ENCODE data around the gene NCKAP5. TPM values are rescaled to one million over a fixed set of nuclear protein-coding genes. Genes with fewer than 3 reads are reported as not detected.
A peak's percentile ranks its signal among the peaks of the same experiment; 100 is the strongest.

NCKAP5 gene
- total RNA-seq, 1 donor from 2014 or later: 33.3 TPM

DNA sequence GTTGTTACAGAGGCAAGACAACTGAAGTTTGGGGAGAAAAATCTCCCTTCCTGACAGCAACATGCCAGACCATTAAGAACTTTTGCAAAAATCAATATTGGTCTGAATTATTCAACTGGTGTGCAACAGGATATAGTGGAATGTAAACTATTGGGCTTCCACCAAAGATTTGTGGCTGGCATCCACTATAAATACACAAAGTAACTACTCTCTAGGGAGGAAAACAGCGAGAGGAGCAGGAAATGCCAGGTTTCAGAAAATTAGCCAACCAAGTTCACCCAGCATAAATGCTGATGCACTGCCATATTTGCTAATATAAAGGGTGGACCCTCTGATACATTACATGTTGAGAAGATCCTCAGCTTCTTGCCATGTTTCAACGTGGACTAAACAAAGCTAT lies 630.6 kb downstream of the NCKAP5 start:
- DNase-seq: no peak

DNA sequence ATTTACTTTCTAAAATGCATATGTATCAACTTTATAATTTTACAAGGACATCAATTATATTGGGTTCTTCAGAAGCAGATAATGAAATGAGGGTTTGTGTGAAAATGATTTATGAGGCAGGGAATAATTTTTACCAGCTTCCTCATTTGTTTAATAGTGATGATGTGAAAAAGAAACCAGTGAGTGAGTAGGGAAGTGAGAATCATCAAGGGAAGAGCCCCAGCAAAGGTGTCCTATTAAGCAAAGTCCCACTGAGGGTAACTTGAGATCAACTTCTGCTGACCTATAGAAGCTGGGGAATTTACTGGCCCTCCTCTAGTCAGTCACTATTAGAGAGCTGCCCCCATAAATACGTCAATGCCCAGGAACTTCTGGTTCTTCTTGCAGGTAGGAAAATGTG lies 631.5 kb downstream of the NCKAP5 start:
- DNase-seq: no peak

DNA sequence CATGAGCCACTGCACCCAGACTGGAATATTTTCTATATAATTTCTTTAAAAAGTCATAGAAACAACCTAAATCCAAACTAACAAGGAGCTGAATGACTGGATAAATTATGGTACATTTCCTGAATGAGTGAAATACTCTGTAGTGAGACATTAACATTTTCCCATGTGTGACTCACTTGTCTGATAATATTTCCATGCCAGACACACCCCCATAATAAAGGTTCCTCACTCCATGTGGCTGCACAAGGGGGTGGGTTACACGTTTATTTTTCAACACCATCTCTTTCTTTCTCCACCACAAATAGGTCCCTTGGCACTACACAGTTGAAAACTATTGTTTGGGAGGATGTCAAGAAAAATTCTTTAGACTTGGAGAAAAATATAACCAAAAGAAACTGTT lies 632.0 kb downstream of the NCKAP5 start:
- no peak for DNase-seq

DNA sequence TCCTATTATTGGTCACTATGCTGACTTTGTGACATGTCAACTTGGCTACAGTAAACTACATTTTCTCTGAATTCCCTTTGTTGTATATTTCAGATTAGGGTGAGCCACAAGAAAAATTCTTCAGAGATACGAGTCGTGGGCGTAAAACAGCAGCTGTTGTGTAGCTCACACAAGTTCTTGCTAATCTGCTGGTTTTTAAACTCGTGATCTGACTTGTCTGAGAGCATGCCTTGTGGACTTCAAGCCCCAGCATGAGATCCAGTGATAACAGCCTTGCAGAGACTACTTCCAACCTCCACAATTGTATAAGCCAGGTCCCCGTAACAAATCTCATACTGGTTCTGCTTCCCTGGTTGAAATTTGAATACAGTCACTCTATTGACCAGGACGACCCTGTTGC lies 638.5 kb downstream of the NCKAP5 start:
- DNase-seq: no peak

DNA sequence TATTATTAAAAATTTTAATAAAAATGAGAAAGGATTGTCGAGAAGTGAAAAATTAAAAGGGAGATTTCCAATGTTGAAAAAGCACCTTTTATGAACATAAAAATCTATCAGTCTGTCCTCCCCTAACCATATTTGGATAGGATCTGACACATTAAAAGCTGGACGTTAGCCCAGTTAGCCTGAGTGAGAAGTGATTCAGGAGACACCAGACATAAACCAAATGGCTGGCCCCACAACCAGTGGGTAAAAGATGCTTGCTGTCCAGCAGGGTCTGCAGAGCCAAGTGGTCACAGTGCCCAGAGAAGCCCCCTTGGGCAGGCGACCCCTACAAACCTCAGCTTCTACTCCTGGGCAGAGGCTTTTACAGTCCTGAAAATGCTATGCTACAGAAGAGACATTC lies 644.5 kb downstream of the NCKAP5 start:
- no peak for DNase-seq

DNA sequence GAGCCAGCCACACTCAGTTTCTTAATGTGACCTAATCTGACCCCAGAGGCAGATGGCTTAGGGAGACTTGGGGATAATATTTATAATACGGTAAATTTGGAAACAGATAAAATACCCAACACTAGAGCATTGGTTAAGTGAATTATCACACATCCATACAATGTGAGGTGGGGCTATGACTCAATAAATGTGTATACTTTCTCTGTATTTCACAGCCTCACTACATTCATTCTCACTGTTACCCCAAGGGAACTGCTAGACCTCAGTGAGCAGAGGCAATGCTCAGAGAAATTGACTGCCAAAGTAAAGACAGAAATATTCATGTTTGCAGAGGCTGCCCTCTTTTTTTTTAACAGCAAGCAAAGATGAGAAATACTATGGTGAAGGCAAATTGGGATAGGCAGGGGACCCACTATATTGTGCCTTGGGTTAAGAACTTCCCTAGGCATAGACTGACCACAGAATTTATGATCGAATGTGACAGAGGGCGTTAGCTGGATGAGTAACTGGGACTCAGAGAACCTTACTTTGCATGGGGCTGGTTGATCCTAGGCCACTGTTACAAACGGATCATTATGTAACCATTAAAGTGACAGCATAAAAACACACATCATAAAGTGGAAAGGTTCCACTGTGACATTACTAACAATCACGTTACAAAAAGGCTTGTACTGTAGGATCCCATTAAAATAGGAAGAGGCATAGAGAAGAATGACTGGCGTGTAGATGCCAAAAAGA lies 652.3 kb downstream of the NCKAP5 start:
- DNase-seq: no peak

DNA sequence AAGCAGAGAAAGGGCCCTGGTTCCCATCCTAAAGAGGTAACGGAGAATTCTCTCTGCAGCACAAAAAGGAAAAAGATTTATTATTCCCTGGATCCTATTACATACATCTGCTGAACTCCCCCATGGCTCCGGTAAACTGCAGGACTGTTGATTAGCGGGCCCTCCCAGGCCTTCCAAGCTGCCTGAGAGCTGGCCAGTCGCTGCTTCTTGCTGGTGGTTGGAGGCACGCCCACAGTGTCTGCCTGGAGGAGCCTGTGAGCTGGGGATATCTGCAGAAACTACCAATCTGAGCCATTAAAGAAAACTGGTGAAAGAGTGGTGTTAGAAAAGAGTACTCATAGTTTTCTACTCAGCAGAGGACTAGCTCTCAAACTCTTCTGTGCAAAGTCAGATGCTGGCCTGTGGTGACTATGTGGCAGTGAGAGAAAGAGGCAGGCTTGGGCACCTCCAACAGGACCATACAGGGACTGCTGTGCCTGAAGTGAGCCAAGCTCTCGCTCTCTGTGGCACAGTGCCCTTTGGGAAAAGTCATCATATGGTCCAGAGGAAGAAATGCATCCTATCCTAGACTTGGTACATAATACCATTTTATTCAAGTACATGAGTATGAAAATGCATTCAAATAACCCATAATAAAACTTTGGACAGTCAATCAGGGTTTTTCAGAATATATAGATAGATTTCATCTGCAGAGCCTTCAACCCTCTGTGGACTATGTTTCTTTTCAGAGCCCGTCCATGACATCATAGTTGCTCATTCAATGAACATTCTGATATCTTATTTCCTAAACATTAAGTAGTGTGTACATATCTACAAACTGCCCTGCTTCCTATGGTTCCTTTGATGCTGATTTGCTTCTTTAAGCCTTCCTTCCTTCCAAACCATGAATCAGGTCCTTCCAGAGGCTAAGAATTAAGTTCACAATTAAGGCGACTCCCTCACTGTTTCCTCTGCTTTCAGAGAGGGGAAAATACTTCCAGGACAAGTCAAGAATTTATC lies 656.2 kb downstream of the NCKAP5 start:
- no peak for DNase-seq

DNA sequence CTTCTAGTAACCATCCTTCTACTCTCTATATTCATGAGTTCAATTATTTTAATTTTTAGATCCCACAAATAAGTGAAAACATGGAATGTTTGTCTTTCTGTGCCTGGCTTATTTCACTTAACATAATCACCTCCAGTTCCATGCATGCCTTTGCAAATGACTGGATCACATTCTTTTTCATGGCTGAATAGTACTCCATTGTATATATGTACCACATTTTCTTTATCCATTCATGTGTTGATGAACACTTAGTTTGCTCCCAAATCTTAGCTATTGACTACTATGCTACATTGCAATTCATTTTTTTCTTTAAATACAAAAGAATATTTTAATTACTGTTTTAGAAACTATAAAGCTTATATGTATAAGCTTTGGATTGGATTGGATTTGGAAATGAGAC lies 657.8 kb downstream of the NCKAP5 start:
- no peak for DNase-seq

DNA sequence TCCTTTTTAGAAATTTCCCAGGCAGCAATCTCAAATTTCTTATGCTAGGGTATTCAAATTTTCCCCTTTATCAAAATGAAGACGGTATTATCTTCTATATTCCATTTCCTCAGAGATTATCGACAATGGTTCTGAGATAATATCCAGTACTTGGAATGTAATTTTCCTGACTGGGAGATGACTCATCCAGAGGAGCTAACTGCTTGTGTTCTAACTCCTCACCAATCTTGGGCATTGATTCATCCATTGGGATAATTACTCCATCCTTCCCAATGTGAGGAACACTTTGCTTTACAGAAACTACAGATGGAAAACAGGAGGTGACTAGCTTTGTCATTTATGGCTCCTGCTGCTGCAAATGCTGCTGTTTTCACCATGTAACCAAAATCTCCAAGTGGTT lies 658.8 kb downstream of the NCKAP5 start:
- no peak for DNase-seq

DNA sequence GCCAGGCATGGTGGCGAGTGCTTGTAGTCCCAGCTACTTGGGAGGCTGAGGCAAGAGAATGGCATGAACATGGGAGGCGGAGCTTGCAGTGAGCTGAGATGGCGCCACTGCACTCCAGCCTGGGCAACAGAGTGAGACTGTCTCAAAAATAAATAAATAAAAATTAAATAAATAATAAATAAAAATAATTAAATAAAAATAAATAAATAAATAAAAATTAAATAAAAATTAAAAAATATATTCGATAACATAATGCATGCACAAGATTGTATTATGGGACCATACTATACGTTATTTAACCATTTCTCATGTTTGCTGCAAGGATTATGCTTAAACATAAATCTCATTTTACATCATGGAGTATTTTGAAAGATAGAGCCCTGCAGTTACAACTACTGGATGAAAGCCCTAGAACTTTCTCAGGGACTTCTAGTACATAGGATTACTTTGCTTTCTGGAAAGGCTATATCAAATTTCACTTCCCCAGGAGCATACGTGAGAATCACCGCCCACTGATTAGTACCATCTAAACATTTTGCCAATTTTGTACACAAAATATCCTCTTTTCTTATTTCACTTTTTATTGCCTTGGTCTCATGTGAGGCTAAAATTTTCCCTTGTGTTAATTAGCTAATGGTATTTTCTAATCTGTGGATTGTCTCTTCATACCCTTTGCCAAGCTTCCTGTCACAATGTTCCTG lies 664.0 kb downstream of the NCKAP5 start:
- no peak for DNase-seq

DNA sequence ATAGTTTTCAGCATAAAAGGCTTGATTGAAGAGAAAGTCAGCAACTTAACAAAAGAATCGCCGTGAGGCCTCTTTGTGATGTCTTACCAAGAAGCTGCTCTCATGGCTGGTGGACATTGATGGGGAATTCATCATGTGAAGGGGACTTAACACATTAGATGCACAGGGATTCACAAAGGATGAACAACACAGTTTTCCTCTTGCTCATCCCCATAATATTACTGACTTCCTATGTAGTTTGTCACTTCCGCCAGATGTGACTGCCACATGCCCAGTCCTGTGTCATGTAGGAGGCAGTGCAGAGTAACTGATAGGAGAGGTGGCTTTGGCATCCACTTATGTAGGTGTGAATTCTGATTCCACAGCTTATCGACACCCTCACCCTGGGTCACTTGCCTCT lies 665.6 kb downstream of the NCKAP5 start:
- no peak for DNase-seq

DNA sequence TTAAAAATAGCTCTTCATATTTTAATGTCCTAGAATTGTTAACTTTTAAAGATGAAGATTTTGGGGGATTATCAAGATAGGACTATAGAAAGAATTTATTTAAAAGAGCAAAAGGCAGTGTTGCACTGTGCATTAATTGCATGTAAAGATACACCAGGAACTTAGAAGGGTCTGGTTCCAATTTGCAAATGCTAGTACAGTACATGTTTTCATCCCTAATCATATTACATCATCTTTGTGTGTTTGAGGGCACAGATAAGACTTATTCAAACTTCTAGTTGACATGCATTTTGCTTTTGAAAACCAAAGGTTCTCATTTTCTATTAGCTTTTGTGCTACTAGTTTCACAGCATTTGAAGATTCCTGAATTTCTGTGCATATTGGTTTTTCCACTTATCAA lies 666.6 kb downstream of the NCKAP5 start:
- peak; percentile 15 for DNase-seq

DNA sequence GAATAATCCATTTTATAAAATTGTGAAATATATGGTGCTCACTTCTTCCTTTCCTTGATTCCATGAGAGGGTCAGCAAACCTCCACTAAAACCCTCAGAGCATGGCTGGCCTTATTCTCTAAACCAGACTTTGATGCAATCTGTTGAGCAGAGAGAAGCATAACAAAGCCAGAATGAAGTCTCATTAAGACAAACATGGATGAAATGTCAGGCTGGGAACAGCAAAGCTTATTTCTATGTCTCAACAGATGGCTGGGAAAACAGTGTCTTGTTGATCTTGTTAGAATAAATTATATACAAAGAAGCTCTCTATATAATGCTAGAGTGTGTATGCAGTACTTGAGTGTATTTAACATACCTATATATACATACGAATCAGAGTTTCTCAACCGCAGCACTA lies 671.2 kb downstream of the NCKAP5 start:
- DNase-seq: no peak

DNA sequence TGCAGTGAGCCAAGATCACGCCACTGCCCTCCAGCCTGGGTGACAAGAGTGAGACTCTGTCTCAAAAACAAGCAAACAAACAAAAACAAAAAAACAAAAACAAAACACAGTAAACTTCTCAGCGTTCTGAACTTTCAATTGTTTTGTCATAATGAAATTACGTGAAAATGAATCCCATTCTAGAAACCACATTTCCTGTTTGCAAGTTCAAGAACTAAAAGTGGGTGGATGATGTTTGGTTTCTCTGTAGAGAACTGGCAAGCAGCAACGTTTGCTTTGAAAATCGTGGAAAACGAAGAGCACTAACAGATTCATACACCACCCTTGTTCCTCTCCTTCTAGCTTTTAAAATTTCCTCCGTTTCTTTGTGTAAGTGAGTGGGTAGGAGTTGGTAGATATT lies 672.2 kb downstream of the NCKAP5 start:
- DNase-seq: no peak

DNA sequence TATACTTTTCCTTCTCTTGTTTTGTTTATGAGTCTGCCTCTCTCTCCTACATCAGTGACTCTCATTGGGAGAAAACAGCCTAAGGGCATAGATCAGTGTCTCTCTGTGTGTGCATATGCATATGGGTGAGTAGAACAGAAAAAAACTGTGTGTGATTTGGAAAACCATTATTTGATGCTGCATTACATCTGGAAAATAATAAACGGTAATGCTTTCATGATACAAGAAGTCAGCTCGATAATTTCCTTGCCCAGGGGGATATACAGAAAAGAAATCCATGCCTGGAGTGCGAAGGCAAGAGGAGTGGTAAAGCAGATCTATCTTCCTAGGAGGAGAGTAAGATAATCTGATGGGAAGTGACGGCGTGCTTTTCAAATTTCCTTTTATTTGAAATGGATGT lies 676.8 kb downstream of the NCKAP5 start:
- no peak for DNase-seq

DNA sequence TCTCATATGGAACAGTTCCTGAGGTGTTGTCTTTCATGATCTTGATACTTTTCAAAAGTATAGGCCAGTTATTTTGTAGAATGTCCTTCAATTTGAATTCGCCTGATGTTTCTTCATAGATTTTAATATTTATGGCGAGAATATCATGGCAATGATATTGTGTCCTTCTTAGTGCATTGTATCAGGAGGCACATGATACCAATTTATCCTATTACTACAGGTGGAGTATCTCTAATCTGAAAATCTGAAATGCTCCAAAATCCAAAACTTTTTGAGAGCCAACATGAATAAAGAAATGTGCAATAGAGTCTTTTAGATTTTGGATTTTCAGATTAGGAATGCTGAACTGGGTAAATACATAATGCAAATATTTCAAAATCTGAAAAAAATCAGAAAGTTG lies 681.7 kb downstream of the NCKAP5 start:
- DNase-seq: no peak

DNA sequence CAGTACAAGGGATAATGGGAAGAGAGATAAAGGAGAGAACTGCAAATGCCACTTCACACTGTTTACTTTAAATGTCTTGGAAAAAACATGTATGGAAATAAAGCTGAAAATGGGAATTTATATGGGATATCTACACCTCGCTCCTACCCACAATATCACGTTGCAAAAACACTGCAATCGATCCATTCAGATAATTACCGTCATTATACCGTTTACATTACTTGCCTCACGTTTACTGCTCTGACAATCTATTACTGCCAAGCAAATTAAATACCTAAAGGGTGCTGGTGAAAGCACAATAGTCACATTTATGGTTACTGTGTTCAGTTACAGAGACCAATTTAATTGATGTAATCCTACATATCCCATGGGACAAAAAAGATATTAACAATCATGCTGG lies 683.6 kb downstream of the NCKAP5 start:
- DNase-seq: no peak

DNA sequence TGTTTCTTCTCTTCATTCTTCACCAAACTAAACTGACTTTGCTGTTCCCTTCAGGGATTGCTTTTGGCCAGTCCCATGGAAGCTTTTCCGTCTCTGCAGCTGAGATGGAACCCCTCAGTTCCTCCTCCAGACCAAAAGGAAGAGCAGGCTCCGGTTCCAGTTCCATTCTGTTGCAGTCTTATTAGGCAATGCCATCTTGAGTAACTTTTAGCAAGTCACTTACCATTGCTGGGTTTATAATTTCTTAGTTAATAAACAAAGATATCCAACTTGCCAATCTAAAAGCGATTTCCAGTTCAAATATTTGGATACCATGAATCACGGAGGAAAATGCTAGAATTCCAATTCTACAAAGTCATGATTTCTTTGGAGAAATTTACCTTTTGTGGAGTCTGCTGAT lies 684.0 kb downstream of the NCKAP5 start:
- no peak for DNase-seq

DNA sequence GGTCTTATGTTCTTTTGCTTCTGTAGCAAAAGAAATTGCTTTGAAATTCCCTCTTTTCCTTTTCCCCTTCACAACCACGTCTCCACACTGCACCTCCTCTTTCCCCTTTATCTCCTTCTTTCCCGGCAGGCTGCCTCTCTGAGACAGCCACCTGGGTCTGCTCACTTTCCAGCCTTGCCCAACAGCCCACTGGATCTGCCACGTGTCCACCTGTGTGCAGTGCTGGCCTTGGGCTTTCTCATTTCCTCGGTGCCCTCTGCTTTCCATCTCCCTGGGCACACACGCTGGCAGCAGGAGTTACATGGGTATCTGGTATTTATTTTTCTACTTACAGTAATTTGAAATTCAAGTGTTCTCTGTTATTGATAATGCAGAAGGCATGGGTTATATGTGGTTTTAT lies 684.8 kb downstream of the NCKAP5 start:
- no peak for DNase-seq

DNA sequence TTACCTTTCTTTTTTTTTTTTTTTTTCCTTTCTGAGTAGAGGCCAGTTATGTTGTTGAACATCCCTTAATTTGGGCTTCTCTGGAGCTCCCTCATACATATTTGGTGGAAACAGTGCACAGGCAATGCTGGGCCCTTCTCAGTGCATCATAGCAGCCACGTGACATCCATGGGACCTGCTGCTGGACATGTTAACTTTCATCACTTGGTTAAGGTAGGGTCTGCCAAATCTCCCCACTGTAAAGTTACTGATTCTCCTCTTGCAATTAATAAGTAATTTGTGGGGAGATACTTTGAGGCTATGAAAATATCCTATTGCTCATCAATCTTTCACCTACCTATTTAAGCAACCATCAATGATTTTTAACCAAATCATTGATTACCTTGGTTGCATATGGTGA lies 686.7 kb downstream of the NCKAP5 start:
- DNase-seq: no peak

DNA sequence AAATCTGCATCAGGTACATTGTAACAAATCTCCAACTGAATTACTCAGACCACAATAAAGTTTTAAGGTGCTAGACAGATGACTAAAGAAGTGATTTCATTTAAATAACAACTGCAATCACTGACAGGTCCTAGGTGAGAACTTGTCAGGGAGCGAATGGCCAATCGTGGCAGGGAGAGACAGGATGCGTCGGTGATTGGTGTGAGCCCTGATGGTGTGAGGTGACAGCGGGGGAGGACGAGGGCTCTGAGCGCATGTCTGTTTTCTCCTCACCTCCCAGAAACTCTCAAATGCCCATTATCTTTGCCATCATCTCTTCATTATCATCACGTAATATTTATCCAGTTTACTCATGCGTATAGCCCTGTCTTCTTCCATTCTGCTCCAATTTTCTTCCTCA lies 690.3 kb downstream of the NCKAP5 start:
- no peak for DNase-seq

DNA sequence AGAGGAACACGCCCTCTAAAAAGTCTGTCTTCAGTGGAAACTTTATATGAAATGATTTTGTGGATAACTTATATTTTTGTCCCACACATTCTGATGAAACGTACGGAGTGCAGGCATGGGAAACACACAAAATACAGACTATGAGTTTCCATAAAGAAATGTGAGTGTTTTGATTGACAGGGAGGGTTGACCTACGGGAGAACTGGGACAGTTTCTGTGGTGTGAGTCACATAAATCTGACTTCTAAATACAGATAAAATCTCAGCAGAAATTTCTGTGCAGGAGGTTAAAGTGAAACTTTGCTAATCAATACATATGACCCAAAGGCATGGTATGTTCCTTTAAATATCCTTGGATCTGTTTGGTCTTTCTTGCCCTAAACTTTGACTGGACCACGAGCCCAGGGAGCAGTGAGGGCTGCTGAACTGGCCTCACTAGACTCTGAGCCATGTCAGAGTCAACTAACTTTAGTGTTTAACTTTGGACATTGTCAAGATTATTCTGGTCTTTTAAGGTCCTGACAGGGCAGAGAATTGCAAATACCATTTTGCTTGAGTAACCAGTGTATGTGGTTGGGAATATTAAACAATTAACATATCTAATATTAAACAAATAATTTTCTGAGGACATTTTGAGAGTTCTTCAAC lies 691.4 kb downstream of the NCKAP5 start:
- DNase-seq: no peak

DNA sequence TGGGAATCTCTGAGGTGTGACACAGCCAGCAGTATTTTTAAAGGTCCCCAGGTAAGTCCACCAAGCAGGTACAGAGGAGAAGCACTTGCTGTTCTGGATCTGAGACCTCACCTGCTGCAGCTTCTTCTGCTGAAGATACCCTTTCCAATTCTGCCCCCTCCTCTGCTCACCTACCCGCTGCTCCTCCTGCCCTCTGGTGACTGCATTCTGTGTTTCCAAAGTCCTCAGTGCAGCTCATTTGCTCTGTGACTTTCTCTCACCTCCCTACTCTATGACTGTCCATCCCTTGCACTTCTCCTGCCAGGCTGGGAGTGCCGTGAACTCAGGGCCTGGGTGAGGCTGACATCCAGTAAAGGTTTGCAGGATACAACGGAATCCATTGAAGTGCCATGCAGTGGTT lies 693.1 kb downstream of the NCKAP5 start:
- DNase-seq: no peak

Measured in skin of body (tissue), 2 donors.